Activated T-cell treated with anti-CD3 and anti-CD28 coated beads for 1 hour (primary cell): Measurements from ENCODE around the gene FGFBP3.

Experiments
- DNase-seq: peaks from one replicate; pipeline ENCODE4 v3.0.0-alpha.2; 2020; ENCODE audit warnings: low read depth

Gene FGFBP3

GRCh38 chr10:91909117-91909677, at the start of gene FGFBP3:
Gene FGFBP3 (minus strand): TSS chr10:91909486. CDS start chr10:91908969, 517 bp downstream.
- peak; percentile 17 for DNase-seq

GRCh38 chr10:91957091-91957490, 47.8 kb upstream of the FGFBP3 start:
- DNase-seq = no peak

GRCh38 chr10:91955114-91955513, 45.8 kb upstream of the FGFBP3 start:
- DNase-seq = no peak

GRCh38 chr10:91953600-91954160, 44.4 kb upstream of the FGFBP3 start:
- DNase-seq = no peak

- DNase-seq = no peak
Observed at GRCh38 chr10:91944880-91945630, 35.8 kb upstream of the FGFBP3 start.

- no peak for DNase-seq
Observed at GRCh38 chr10:91941426-91941825, 32.1 kb upstream of the FGFBP3 start.

- no peak for DNase-seq
Observed at GRCh38 chr10:91939653-91940052, 30.4 kb upstream of the FGFBP3 start.

GRCh38 chr10:91935886-91936285, 26.6 kb upstream of the FGFBP3 start:
- DNase-seq = no peak

- DNase-seq = no peak
Observed at GRCh38 chr10:91932737-91933136, 23.5 kb upstream of the FGFBP3 start.

GRCh38 chr10:91931526-91932190, 22.4 kb upstream of the FGFBP3 start:
- DNase-seq = no peak

- DNase-seq = no peak
Observed at GRCh38 chr10:91930939-91931338, 21.7 kb upstream of the FGFBP3 start.

GRCh38 chr10:91925022-91925320, 15.7 kb upstream of the FGFBP3 start:
- no peak for DNase-seq

GRCh38 chr10:91924212-91925021, 15.1 kb upstream of the FGFBP3 start:
- DNase-seq = no peak

- DNase-seq = peak; percentile 86
Observed at GRCh38 chr10:91923371-91924211, 14.3 kb upstream of the FGFBP3 start, which contains the start of gene BTAF1. Gene BTAF1 (plus strand): TSS chr10:91923770. CDS start chr10:91924077, 307 bp downstream.

GRCh38 chr10:91919651-91920050, 10.4 kb upstream of the FGFBP3 start:
- DNase-seq = no peak

- no peak for DNase-seq
Observed at GRCh38 chr10:91910467-91910866, 1.2 kb upstream of the FGFBP3 start.

GRCh38 chr10:91908337-91909116, 759 bp downstream of the FGFBP3 start:
- peak; percentile 55 for DNase-seq

- no peak for DNase-seq
Observed at GRCh38 chr10:91907914-91908336, 1.4 kb downstream of the FGFBP3 start.

GRCh38 chr10:91907033-91907594, 2.2 kb downstream of the FGFBP3 start:
- DNase-seq = no peak
